MCF 10A (cell line): ENCODE results near the gene AHCYL2. TPM values are rescaled to one million over a fixed set of nuclear protein-coding genes. Genes with fewer than 3 reads are reported as not detected.
A peak's percentile ranks its signal among the peaks of the same experiment; 100 is the strongest.

ENCODE experiments used
- BruUV-seq: library from RNA; stranded (reverse); fragments of 400-500 nt; replicated peaks from 2 replicates; lab custom pipeline; 2021; lab: Mats Ljungman, UMichigan
- CTCF ChIA-PET: fragments of 300-600 bp; sonication (Branson Sonifier 250); formaldehyde crosslinking; extraction: SDS; loops from one replicate; lab custom pipeline; 2021; ENCODE audit warnings: antibody characterized with exemption, inconsistent platforms; lab: Yijun Ruan, JAX
- POLR2A ChIA-PET: fragments of 300-600, 350-650 bp; sonication (Branson Sonifier 250); formaldehyde crosslinking; extraction: SDS; loops from one replicate; lab custom pipeline; 2020; ENCODE audit warnings: antibody characterized with exemption, inconsistent platforms; lab: Yijun Ruan, JAX
- DNase-seq: peaks from one replicate; pipeline ENCODE4 v3.0.0-alpha.2; 2018; ENCODE audit not compliant: unreplicated experiment
- H3K27ac Mint-ChIP-seq: one replicate; pipeline ENCODE4 v1.8.0; 2022; ENCODE audit warnings: mild to moderate bottlenecking, low read depth, mixed read lengths; ENCODE audit not compliant: unreplicated experiment
- H3K27me3 Mint-ChIP-seq: one replicate; pipeline ENCODE4 v1.8.0; 2022; ENCODE audit warnings: mixed read lengths; ENCODE audit not compliant: insufficient read depth, unreplicated experiment
- H3K36me3 Mint-ChIP-seq: one replicate; pipeline ENCODE4 v1.8.0; 2022; ENCODE audit warnings: mild to moderate bottlenecking, moderate library complexity, mixed read lengths; ENCODE audit not compliant: insufficient read depth, unreplicated experiment
- H3K4me1 Mint-ChIP-seq: one replicate; pipeline ENCODE4 v1.8.0; 2022; ENCODE audit warnings: mixed read lengths; ENCODE audit not compliant: insufficient read depth, unreplicated experiment
- H3K4me3 Mint-ChIP-seq: one replicate; pipeline ENCODE4 v1.8.0; 2022; ENCODE audit warnings: mild to moderate bottlenecking, moderate library complexity, mixed read lengths; ENCODE audit not compliant: unreplicated experiment
- H3K9me3 Mint-ChIP-seq: one replicate; pipeline ENCODE4 v1.8.0; 2022; ENCODE audit warnings: mixed read lengths; ENCODE audit not compliant: unreplicated experiment
- CTCF ChIP-seq: fragments of 200-600 bp; IDR thresholded peaks from one replicate; pipeline ENCODE4 v1.8.0; 2022; ENCODE audit warnings: antibody characterized with exemption, mild to moderate bottlenecking; ENCODE audit not compliant: unreplicated experiment
- intact Hi-C: fragments of 100-400 bp; cut with micrococcal nuclease; formaldehyde crosslinking; loops from 2 replicates; pipeline ENCODE4 v1.14.1; 2022
- total RNA-seq: library from RNA; stranded (reverse); gene quantifications from 2 replicates; pipeline ENCODE4 v1.2.3, GENCODE V29; 2022

Gene AHCYL2
- total RNA-seq, 1 experiment from 2014 or later: 12.8 TPM

- CTCF ChIA-PET: interaction anchor here (0.7 to 0.8 kb wide), 2 partner anchors 209 to 524 kb away, joined by 3 to 4 read pairs; no protein-coding TSS in a partner anchor
- no peak overlapping the region for H3K27ac Mint-ChIP-seq
- DNase-seq: no peak
- no peak for TF ChIP-seq CTCF
- H3K36me3 Mint-ChIP-seq: peaks cover 14% of the 10 kb centered on the region
- H3K4me3 Mint-ChIP-seq: no peak overlapping the region
- peaks cover 11% of the 10 kb centered on the region for H3K4me1 Mint-ChIP-seq
- BruUV-seq: no TSS peak
- POLR2A ChIA-PET: interaction anchor here (0.8 to 1.2 kb wide), 3 partner anchors 9 to 12 kb away, joined by 3 read pairs; no protein-coding TSS in a partner anchor
- no peaks in the 10 kb centered on the region for H3K27me3 Mint-ChIP-seq
- intact Hi-C loops: no loop called here
- H3K9me3 Mint-ChIP-seq: no peaks in the 10 kb centered on the region
These were observed 202.8 kb downstream of the AHCYL2 start for GRCh38 chr7:129427526-129428045.

GRCh38 chr7:129431911-129432643 lies 207.2 kb downstream of the AHCYL2 start:
- no TSS peak for BruUV-seq
- TF ChIP-seq CTCF: no peak
- Mint-ChIP-seq H3K36me3 (peaks cover 6% of the 10 kb centered on the region), H3K4me3 (no peak overlapping the region), H3K27ac (no peak overlapping the region), H3K27me3 (no peaks in the 10 kb centered on the region), H3K9me3 (no peaks in the 10 kb centered on the region), H3K4me1 (peaks cover 19% of the 10 kb centered on the region)
- DNase-seq: no peak
- ChIA-PET POLR2A (no interaction called here), CTCF (interaction anchor here (0.6 to 1.5 kb wide), 4 partner anchors 18 to 1045 kb away, joined by 3 to 5 read pairs (median 4); no protein-coding TSS in a partner anchor)
- intact Hi-C loops: no loop called here

GRCh38 chr7:129433847-129434674 lies 209.2 kb downstream of the AHCYL2 start, which contains the start of gene STRIP2:
STRIP2 (plus strand) TSS chr7:129434432; CDS start chr7:129434473, 41 bp downstream.
- peak within 1 kb of the TSS; percentile 29 for H3K27ac Mint-ChIP-seq
- no peaks in the 10 kb centered on the region for H3K27me3 Mint-ChIP-seq
- no peaks in the 10 kb centered on the region for H3K9me3 Mint-ChIP-seq
- DNase-seq: peak; percentile 84
- peaks cover 6% of the 10 kb centered on the region for H3K36me3 Mint-ChIP-seq
- H3K4me3 Mint-ChIP-seq: peak within 1 kb of the TSS; percentile 96
- intact Hi-C loops: loop anchor here (1.0 kb wide), 1 partner anchor 91 kb away; no protein-coding TSS in a partner anchor
- ChIA-PET POLR2A (interaction anchor here (0.5 to 1.6 kb wide), 16 partner anchors 8 to 1090 kb away, joined by 3 to 6 read pairs (median 4); partner anchors contain the start of genes AHCYL2 and RBM28), CTCF (interaction anchor here (0.5 to 2.0 kb wide), 16 partner anchors 9 to 258 kb away, joined by 3 to 9 read pairs (median 4); no protein-coding TSS in a partner anchor)
- TF ChIP-seq CTCF: peak; percentile 8
- peaks cover 20% of the 10 kb centered on the region for H3K4me1 Mint-ChIP-seq
- BruUV-seq: no TSS peak
